LNCaP clone FGC (cell line): ENCODE measurements around the gene PUS1.

Experiments
- DNase-seq: peaks from one replicate; pipeline ENCODE4 v3.0.0-alpha.2; 2011; ENCODE audit warnings: low read depth
- H3K4me3 ChIP-seq: 2 replicates; pipeline ENCODE4 v1.5.1; 2011; ENCODE audit warnings: mild to moderate bottlenecking, low read depth, low read length, control low read depth
- TF ChIP-seq, protein P1 (sequence below): IDR thresholded peaks from 2 replicates; pipeline ENCODE4 v1.5.1; 2012; ENCODE audit warnings: mild to moderate bottlenecking; ENCODE audit not compliant: control insufficient read depth, insufficient read depth; ENCODE audit errors: extremely low read depth

PUS1 gene

DNA sequence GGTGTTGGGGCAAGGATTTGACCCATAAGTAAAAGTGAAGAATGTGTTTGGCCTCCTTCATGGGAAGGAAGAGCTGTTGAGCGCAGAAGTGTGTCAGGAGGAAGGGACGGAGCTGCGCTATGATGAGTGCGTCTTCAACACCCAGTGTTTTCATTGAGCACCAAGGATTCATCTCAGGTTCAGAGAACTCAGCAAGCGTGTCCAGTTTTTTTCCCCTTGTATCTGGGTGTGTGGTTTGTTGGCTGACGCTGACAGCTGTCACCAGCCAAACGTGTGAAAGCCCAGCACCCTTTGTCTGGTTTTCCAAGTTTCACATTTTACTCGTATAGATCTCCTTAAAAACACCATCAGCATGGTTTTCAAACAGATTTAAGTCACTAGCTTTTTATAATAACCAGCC lies 33.0 kb downstream of the PUS1 start:
- TF ChIP-seq, protein P1, sequence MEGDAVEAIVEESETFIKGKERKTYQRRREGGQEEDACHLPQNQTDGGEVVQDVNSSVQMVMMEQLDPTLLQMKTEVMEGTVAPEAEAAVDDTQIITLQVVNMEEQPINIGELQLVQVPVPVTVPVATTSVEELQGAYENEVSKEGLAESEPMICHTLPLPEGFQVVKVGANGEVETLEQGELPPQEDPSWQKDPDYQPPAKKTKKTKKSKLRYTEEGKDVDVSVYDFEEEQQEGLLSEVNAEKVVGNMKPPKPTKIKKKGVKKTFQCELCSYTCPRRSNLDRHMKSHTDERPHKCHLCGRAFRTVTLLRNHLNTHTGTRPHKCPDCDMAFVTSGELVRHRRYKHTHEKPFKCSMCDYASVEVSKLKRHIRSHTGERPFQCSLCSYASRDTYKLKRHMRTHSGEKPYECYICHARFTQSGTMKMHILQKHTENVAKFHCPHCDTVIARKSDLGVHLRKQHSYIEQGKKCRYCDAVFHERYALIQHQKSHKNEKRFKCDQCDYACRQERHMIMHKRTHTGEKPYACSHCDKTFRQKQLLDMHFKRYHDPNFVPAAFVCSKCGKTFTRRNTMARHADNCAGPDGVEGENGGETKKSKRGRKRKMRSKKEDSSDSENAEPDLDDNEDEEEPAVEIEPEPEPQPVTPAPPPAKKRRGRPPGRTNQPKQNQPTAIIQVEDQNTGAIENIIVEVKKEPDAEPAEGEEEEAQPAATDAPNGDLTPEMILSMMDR = no peak
- no peak for DNase-seq
- no peak overlapping the region for H3K4me3 ChIP-seq

DNA sequence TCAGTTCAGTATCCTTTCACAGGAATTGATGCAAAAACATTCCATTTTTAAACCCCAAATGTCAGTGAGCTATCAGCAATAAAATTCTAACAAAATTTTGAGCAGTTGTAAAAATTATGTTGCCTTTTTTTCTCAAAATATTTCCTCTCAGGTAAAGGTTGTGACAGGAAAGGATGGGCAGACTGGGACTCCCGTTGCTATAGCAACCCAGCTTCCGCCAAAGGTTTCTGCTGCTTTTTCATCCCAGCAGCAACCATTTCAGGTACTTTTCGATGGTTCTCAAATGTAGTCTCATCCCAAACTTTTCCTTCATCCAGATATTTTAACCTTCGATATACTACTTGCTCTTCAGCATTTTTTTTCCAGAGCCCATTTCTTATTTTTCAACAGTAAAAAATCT lies 34.3 kb downstream of the PUS1 start:
- no peak for DNase-seq
- H3K4me3 ChIP-seq = no peak overlapping the region
- TF ChIP-seq, protein P1 = no peak

DNA sequence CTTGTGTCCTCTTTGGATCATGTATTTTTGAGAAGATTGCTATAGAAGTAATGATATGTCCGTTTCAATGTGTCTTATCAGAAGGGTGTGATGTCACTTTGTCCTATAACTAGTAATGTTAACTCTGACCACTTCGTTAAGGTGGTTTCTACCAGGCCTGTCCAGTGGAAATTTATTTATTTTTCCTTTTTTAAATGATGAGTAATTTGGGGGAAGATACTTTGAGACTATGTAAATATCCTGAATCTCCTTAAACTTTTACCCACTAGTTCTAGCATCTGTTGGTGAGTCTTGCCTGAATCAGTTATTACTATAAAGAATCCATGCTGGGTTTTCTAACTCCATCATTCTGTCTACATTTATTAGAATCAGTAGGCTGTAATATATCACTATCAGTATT lies 36.0 kb downstream of the PUS1 start:
- H3K4me3 ChIP-seq = no peak overlapping the region
- no peak for DNase-seq
- TF ChIP-seq, protein P1 = no peak

- no peak for DNase-seq
- TF ChIP-seq, protein P1 = no peak
- H3K4me3 ChIP-seq = no peak overlapping the region
Observed at GRCh38 chr12:131971226-131971625, 42.1 kb downstream of the PUS1 start.

GRCh38 chr12:131975228-131975627 lies 46.2 kb downstream of the PUS1 start:
- TF ChIP-seq, protein P1 = no peak
- H3K4me3 ChIP-seq = no peak overlapping the region
- DNase-seq = no peak

DNA sequence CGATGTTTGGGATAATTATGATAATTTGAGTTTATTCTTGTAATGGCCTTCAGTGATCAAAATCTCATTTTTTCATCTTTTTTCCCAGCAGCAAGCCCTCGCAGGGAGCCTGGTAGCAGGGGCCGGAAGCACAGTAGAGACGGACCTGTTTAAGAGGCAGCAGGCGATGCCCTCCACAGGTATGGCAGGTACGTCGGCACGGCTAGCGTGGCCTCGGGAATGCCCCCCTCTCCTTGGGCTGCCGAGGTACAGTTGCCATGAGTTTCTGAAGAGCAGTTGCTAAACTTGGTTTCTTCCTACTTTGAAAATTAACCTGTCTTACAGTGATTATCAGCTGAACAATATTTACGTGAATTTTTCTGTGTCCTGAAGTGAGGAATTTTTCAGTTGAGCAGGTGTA lies 50.5 kb downstream of the PUS1 start:
- no peak for DNase-seq

GRCh38 chr12:131980263-131980662 lies 51.2 kb downstream of the PUS1 start:
- H3K4me3 ChIP-seq = no peak overlapping the region
- TF ChIP-seq, protein P1 = no peak; the same call in 1 of the 2 replicates
- no peak for DNase-seq

More for the DNA sequence above, 50.5 kb downstream of the PUS1 start:
- H3K4me3 ChIP-seq = no peak overlapping the region
- TF ChIP-seq, protein P1 = no peak
